NT2/D1 (cell line): Measurements from ENCODE around the gene JPT2.
"Not testable (repeated sequence)": the region's sequence is repeated elsewhere in the genome, so short reads cannot be mapped to it uniquely, and the experiment has no call there.

Experiments
- SUZ12 ChIP-seq: IDR thresholded peaks from 2 replicates; pipeline ENCODE4 v1.6.1; 2011; ENCODE audit not compliant: insufficient read length, insufficient read depth; ENCODE audit errors: extremely low read depth
- YY1 ChIP-seq: IDR thresholded peaks from 2 replicates; pipeline ENCODE4 v1.6.1; 2011; ENCODE audit not compliant: insufficient read length, insufficient read depth
- ZNF274 ChIP-seq: IDR thresholded peaks from 2 replicates; pipeline ENCODE4 v1.6.1; 2011; ENCODE audit warnings: mild to moderate bottlenecking, low read depth, low read length

- TF ChIP-seq SUZ12, ZNF274, YY1: not testable (repeated sequence)
Measured at GRCh38 chr16:1705324-1705687, 27.2 kb downstream of the JPT2 start.
